ENCODE results near the gene DRD2. TPM values are rescaled to one million over a fixed set of nuclear protein-coding genes. Genes with fewer than 3 reads are reported as not detected.

DRD2 gene
- total and polyA plus RNA-seq, 2 of the 13 experiments (the other 11 are each of a cell fraction or from before 2014, with no cell fraction given), result not detected

GRCh38 chr11:113467545-113467944 lies 7.7 kb downstream of the DRD2 start:
- 0% methylated on average over 2 of the region's 2 CpGs for WGBS (ENCODE audit: low lambda C conversion rate)
- no peak overlapping the region for H3K9ac ChIP-seq (ENCODE audit: insufficient read depth, low read depth, low read length)
- intact Hi-C loops (cut with micrococcal nuclease; ENCODE audit: unreplicated experiment) (no loop called here), in situ Hi-C loops (cut with HindIII; ENCODE audit: extremely low pct_ligation_motif_present, low pct_unique_long_range_greater_than_20kb) (no loop called here)
- H3K4me1 ChIP-seq (ENCODE audit: insufficient read depth, low read length), result no peaks in the 10 kb centered on the region
- H4K20me1 ChIP-seq (ENCODE audit: insufficient read depth, low read length), result no peaks in the 10 kb centered on the region
- ATAC-seq, result no peak
- ChIA-PET POLR2A (no interaction called here), CTCF (ENCODE audit: low intra/inter-chr PET ratio, low total read pairs) (no interaction called here)
- no peaks in the 10 kb centered on the region for H3K36me3 ChIP-seq (replicated peaks in 1 of 2; ENCODE audit: control insufficient read depth in 1 of 2, insufficient read depth in 2 of 2, low read length in 2 of 2)
- no peak overlapping the region for H3K27ac ChIP-seq (ENCODE audit: extremely low read length, insufficient read depth, low read length)
- FAIRE-seq, result no peak
- H3K4me2 ChIP-seq (ENCODE audit: low read depth, low read length), result no peak overlapping the region
- no peaks in the 10 kb centered on the region for H3K79me2 ChIP-seq (ENCODE audit: insufficient read depth, low read length)
- no TSS peak for BruUV-seq (replicated peaks)
- no peaks in the 10 kb centered on the region for H3K27me3 ChIP-seq (ENCODE audit: control insufficient read depth in 1 of 2, insufficient read depth in 2 of 2, low read length in 2 of 2)
- DNase-seq (ENCODE audit: low spot score), result no peak
- H3K9me3 ChIP-seq (ENCODE audit: low read length), result no peaks in the 10 kb centered on the region
- no peak overlapping the region for H3K4me3 ChIP-seq (replicated peaks in 1 of 3; ENCODE audit: insufficient read depth in 1 of 3, low read depth in 2 of 3, low read length in 3 of 3)
- peak; percentile 46; the same call in 1 of the 2 replicates for TF ChIP-seq MNT (IDR thresholded peaks at IDR 0.05)
- no peak for TF ChIP-seq HOXA9 (CRISPR knock-in tag; IDR thresholded peaks at IDR 0.05; ENCODE audit: borderline replicate concordance)
- no peak overlapping the region for H2AFZ ChIP-seq (ENCODE audit: low read length)

GRCh38 chr11:113465786-113466185 lies 9.4 kb downstream of the DRD2 start:
- ChIA-PET CTCF (ENCODE audit: low intra/inter-chr PET ratio, low total read pairs) (no interaction called here), POLR2A (no interaction called here)
- no peak overlapping the region for H3K9ac ChIP-seq (ENCODE audit: insufficient read depth, low read depth, low read length)
- no peak overlapping the region for H3K27ac ChIP-seq (ENCODE audit: extremely low read length, insufficient read depth, low read length)
- no peak overlapping the region for H2AFZ ChIP-seq (ENCODE audit: low read length)
- H3K4me2 ChIP-seq (ENCODE audit: low read depth, low read length), result no peak overlapping the region
- H3K9me3 ChIP-seq (ENCODE audit: low read length), result no peaks in the 10 kb centered on the region
- H4K20me1 ChIP-seq (ENCODE audit: insufficient read depth, low read length), result no peaks in the 10 kb centered on the region
- H3K4me1 ChIP-seq (ENCODE audit: insufficient read depth, low read length), result no peaks in the 10 kb centered on the region
- no TSS peak for BruUV-seq (replicated peaks)
- FAIRE-seq (no peak), ATAC-seq (no peak), DNase-seq (ENCODE audit: low spot score) (no peak)
- no peaks in the 10 kb centered on the region for H3K36me3 ChIP-seq (replicated peaks in 1 of 2; ENCODE audit: control insufficient read depth in 1 of 2, insufficient read depth in 2 of 2, low read length in 2 of 2)
- no peaks in the 10 kb centered on the region for H3K79me2 ChIP-seq (ENCODE audit: insufficient read depth, low read length)
- no peaks in the 10 kb centered on the region for H3K27me3 ChIP-seq (ENCODE audit: control insufficient read depth in 1 of 2, insufficient read depth in 2 of 2, low read length in 2 of 2)
- in situ Hi-C loops (cut with HindIII; ENCODE audit: extremely low pct_ligation_motif_present, low pct_unique_long_range_greater_than_20kb), result no loop called here
- no peak overlapping the region for H3K4me3 ChIP-seq (replicated peaks in 1 of 3; ENCODE audit: insufficient read depth in 1 of 3, low read depth in 2 of 3, low read length in 3 of 3)
- 26% methylated on average over 3 of the region's 3 CpGs for WGBS (ENCODE audit: low lambda C conversion rate)
- intact Hi-C loops (cut with micrococcal nuclease; ENCODE audit: unreplicated experiment), result no loop called here
- TF ChIP-seq PLRG1 (conservative IDR thresholded peaks at IDR 0.05) (no peak), ZMYM4 (CRISPR knock-in tag; IDR thresholded peaks at IDR 0.05) (no peak), TP53 (CRISPR knock-in tag; conservative IDR thresholded peaks at IDR 0.05) (no peak), SATB2 (CRISPR knock-in tag; IDR thresholded peaks at IDR 0.05) (no peak), NAIF1 (CRISPR knock-in tag; IDR thresholded peaks at IDR 0.05; ENCODE audit: borderline replicate concordance) (no peak), ZBTB44 (CRISPR knock-in tag; IDR thresholded peaks at IDR 0.05) (no peak), CCAR2 (optimal IDR thresholded peaks at IDR 0.05; ENCODE audit: low read depth, low read length) (no peak), SIN3A (IDR thresholded peaks at IDR 0.05; ENCODE audit: borderline replicate concordance, low read depth, low read length) (no peak), ZFP41 (CRISPR knock-in tag; IDR thresholded peaks at IDR 0.05; ENCODE audit: borderline replicate concordance) (no peak), MEF2D (CRISPR knock-in tag; IDR thresholded peaks at IDR 0.05) (no peak), SRSF1 (optimal IDR thresholded peaks at IDR 0.05; ENCODE audit: low read depth, low read length) (no peak)
